Frontal cortex (tissue), 4 donors: ENCODE results near the gene SRGAP2. TPM values are rescaled to one million over a fixed set of nuclear protein-coding genes. Genes with fewer than 3 reads are reported as not detected.
"Not testable (repeated sequence)": the region's sequence is repeated elsewhere in the genome, so short reads cannot be mapped to it uniquely, and the experiment has no call there.

Experiments used
- DNase-seq, 2 donors: peaks; one replicate each; pipeline ENCODE4 v3.0.0; 2012; ENCODE audit warnings: low spot score in 2 of 2
- FAIRE-seq: peaks from 2 replicates; lab custom pipeline; 2012; peaks lifted over from hg19 to GRCh38; lab: Jason Lieb, UNC
- total RNA-seq: library from RNA; depleted of rRNA; stranded (reverse); fragments of >200 nt; gene quantifications from one replicate; pipeline ENCODE4 v1.2.3, GENCODE V29; 2014
- donor health status: control.
- donor health status: control.
- donor health status: control.

Gene SRGAP2
- 78.3 TPM for total RNA-seq

DNA sequence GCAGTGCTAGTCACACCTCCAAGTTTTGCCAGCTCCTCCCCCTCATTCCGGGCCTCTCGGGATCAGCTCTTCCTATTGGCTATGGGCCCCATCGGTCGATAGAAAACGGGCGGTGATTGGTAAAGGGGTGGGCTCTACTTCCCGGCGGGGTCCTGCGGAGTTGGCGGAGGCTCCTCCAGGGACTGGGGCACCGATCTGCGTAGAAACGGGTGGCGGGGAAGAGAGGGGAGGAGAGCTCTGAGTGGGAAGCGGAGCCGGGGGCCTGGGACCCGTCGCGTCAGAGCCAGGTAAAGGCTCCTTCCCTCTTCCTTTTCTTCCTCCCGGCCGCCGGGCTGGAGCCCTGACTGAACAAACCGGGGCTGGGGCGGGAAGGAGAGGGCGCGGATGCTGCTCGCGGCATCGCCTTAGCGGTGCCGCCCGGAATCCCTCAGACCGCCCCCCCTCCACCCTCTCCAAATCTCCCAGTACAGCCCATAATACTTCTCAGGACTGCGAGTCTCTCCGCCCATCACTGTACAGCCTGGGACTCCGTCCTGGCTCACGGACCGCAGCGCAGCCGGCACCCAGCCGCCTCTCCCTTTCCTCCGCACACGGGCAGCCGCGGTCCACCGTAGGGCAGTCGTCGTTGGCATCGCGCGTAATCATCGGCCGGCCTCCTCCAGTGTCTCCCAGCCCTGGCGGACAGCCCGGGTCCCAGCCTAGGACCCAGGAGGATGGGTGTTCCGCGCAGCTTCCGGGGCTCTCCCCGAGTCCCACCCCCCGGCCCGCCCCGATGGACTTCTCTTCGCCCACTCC is at the start of gene SRGAP2:
Gene SRGAP2 (plus strand): TSS at position 178 of the 795 bp plus-strand sequence. CDS start 2,430 bp downstream, outside the sequence.
- not testable (repeated sequence) for DNase-seq
- peak; percentile 96 for FAIRE-seq

DNA sequence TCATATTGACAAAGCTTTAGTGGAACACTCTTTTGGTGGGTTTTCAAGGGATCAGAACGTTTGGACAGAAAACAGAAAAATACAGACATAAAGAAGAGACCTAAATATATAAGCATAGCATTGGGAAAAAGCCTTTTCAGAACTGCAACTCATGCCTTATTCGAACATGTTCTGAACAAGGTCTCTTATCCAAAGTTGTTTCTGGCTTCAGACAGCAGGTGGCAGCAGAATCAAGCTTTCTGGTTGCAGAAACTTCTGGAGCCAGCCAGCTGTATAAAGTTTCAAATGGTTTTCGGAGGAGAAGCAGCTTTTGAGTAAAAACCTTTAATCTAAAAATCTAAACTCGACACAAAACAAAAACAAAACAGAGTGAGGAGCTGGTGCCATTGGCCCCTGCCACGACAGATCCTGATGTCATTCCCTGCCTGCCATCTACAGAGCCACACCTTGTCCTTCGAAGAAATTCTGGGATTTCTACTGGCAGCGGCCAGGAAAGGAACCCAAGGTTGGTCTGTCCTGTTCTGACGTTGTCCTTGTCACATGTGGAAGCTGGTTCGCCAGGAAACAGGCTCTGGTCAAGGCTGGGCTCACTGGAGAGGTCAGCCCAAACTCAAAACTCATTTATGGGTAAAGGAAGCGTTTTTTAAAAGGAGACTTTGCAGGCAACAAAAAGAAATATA is 35.9 kb upstream of the SRGAP2 start:
- FAIRE-seq = peak; percentile 58
- not testable (repeated sequence) for DNase-seq

DNA sequence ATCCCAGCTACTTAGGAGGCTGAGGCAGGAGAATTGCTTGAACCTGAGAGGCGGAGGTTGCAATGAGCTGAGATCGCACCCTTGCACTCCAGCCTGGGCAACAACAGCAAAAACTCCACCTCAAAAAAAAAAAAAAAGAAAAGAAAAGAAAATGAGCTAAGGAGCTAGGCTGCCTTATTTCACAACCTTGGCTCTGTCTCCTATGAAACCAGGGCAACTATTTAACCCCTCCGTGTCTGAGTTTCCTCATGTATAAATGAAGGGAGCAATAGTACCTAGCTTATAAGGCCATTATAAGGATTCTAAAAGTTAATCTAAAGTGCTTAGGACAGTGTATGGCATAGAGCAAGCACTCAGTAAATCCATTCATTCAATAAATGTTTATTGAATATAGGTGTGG is 33.5 kb upstream of the SRGAP2 start:
- not testable (repeated sequence) for DNase-seq, FAIRE-seq

DNA sequence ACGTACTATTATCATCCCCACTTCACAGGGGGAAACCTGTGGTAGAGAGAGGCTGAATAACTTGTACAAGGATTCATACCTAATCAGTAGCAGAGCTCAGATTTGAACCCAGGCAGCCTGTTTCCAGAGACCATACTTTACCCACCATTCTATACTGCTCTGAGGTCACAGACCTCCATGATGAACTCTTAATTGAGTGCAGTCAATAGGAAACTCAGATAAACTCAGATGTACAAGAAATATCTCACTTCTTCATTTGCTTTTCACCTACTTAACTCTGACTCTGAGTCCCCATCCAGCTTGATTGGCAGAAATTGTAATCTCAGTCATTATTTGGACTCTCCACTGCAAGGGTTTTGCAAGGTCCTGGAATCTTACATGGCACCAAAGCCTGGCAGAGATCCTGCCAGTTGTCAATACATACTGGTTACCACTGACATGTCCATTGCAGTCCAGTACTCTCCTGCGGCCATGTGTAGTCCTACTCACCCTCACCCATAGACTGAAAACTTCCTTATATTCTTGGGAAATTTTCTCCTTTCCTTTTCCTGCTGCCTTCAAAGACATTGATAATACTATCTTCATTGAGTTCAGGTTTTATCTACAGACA is 30.1 kb upstream of the SRGAP2 start:
- DNase-seq, FAIRE-seq: not testable (repeated sequence)

DNA sequence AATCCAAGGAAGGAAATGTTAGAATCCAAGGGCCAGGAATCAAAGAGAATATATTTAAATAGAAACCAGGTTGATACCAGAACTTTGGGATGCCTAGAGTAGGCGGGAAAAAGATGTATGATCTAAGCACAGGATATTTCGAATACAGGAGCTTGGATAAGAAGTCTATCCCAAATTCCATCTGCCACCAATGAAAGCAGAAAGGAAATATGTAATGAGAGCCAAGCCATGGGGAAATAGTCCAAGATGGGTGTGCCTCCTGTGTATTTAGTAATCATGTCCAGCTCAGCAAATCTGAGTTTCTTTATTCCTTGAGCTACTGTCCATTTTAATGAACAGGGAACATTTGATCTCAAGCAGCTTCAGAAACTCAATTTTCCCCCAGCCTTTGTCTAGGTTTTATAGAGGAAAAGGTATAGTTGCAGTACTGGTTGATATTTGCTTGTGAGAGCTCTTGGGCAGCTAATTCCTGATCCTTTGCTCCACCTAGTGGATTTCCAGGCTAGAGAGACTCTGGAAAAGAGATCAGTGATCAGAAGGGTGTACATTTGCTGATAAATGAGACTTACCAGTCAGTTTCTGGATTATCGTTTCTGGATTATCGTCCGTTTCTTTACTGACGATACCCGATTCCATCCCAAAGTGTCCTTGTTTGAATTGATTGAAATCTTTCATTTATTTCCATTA is 29.0 kb upstream of the SRGAP2 start:
- not testable (repeated sequence) for FAIRE-seq

DNA sequence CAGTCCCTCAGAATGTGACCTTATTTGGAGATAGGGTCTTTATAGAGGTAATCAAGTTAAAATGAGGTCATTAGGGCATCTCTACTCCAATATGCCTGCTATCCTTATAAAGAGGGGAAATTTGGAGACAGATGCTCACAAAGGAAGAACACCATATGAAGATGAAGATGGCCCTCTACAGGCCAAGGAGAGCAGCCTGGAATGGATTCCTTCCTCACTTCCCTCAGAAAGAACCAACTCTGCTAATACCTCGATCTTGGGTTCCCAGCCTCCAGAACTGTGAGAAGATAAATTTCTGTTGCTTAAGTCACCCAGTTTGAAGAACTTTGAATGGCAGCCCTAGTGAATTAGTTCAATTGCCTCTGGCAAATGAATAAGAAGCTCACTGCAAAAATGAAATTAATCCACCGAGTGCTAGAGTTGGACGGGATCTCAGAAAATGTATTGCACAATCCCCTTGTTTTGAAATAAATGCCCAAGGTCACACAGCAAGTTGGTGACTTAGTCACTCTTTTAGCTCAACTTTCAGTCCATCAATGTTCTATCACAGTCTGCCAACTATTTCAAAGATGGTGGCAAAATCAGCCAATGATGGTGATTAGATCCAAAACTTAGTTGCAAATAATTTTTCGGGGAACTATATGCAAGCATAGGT is 27.8 kb upstream of the SRGAP2 start:
- DNase-seq, FAIRE-seq: not testable (repeated sequence)

More for the DNA sequence above, 29.0 kb upstream of the SRGAP2 start:
- DNase-seq = not testable (repeated sequence)

DNA sequence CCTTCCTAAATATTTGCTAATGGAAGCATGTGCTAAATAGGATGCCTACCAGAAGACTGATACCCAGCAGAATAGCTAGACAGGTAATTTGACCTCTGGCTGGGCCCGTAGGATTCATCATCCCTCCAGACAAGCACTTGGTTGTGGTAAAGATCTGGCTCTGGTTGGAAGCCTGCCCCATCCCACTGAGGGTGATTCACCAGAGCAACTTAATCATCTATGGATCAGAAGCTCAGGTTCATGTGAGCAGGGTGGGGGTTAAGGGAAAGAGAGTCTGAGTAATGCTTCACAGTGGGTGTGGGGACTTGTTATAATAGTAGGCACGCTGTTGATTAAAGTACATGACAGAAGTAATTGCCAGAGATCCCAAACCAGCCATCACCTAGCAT is 27.2 kb upstream of the SRGAP2 start:
- FAIRE-seq, DNase-seq: not testable (repeated sequence)

DNA sequence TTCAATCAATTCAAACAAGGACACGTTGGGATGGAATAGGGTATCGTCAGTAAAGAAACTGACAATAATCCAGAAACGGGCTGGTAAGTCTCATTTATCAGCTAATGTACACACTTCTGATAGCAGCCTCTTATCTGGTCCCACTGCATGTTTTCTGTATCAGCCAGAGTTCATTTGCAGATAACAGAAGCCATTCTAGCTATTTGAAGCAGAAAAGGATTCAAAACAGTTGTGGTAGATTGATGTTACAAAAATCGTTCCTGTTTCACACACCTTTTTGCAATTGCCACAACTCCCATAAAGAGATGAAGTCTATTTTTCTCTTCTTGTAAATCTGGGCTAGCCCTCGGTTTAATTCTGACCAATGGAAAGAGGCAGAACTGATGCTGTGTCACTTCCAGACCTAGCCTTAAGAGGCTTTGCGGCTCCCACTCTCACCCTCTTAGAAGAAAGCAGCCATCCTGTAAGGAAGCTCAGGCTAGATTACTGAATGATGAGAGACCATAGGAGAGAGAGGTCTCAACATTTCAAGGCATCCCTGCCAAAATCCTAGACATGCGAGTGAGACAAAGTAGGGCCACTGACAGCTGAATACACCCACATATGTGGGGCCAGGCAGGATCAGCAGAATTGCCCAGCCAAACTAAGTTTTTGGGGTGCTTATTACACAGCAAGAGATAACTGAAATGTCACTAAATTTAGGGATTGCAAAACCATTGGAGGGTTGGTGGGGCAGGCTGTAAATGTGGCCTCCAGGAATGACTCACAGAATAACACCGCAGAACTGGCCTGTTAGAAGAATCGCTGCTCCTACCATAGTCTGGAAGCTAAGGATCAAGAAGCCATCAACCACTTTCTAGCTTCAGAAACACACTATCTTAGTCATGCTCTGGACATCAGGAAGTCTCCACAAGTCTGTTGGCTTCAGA is 25.0 kb upstream of the SRGAP2 start:
- FAIRE-seq = not testable (repeated sequence)

DNA sequence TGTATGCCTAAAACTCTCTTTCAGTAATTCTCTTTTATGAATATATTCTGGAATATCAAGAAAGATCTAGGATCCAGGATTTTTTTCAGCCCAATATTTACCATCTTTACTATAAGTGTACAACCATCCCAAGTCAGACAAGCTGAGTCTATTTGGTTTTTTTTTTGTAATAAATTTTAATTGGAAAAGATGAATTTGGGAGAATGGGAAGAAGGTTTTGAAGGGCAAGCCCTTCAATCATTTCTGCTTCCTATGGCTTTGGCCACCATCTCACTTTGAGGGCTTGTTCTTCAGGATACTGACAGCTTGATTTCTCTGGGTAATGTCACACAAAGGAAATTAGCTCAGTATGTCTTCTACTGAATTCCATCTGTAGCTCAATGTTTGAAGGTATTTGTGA is 23.7 kb upstream of the SRGAP2 start:
- not testable (repeated sequence) for FAIRE-seq, DNase-seq

More for the DNA sequence above, 25.0 kb upstream of the SRGAP2 start:
- not testable (repeated sequence) for DNase-seq

DNA sequence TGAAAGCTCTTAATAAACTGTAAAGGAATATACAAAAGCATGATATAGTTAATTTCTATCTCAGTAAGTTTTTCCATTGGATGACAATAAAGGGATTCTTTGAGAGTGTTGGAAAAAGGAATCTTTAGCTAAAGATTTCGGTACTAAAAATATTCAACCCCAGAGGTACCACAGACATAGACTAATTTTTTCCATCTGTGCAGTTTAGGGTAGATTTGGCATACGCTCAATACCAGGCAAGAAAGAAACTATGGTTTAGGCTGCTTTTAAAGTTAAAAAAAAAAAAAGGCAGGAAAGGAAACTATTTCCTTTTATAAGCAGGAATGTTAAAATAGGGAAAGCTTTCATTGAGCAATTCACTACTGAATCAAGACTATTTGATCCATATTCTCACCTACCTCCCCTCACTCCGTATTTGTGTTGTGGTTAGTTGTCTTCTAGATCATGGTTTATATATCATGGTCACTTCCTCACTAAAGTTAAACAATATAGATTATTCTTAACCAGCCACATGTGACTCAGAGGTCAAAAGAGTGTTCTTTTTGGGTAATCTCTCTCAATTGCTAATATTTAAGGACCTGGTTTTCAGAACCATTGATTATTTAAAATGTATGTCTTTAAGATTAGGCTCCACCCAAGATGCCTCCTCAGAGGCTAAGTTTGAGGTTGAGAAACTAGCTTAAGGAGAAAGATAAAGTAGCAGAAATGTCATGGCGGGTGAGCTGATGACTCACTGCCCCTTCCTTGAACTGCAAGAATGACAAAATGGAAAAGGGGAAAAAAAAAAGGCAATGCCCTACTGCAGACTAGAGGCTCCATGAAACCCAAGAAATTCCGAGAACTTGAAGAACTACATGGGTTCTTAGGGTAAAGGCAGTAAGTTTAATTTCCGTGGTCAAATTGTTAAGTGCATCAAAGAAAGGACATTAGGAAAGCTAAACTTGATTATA is 20.7 kb upstream of the SRGAP2 start:
- not testable (repeated sequence) for FAIRE-seq, DNase-seq

DNA sequence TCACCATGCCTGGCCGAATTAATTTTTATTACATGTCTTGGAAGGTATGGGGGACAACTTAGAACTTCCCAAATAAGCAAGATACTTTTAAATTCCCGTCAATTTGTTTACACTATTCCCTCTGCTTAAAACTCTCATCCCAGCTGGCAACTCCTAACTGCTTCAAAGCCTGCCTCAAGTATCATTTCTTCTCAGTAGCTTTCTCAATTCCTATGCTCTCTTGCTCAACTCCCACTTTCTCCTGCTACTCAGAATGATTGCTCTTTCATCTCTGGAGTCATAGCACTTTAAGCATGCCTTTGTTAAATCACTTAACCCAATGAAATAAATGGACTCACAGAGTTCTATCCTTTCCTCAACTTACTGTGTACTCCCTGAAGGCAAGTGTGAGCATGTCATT is 19.6 kb upstream of the SRGAP2 start:
- FAIRE-seq, DNase-seq: not testable (repeated sequence)

DNA sequence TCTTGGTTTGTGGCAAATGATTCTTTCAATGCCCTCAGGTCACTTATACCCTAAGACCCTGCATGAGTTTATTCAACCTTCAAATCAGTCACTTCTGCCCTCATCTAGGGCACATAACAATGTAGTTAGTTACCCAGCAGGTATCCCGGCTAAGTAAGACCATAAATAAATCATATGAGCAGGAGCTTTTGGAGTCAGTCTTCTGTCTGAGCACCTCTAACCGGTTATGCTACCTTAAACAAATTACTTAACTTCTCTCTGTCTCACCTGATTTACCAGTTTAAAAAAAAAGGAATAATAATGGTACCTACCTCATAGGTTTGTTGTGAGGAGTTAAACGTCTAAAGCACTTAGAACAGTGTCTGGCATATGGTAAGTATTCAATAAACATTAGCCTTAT is 17.6 kb upstream of the SRGAP2 start:
- not testable (repeated sequence) for FAIRE-seq, DNase-seq

DNA sequence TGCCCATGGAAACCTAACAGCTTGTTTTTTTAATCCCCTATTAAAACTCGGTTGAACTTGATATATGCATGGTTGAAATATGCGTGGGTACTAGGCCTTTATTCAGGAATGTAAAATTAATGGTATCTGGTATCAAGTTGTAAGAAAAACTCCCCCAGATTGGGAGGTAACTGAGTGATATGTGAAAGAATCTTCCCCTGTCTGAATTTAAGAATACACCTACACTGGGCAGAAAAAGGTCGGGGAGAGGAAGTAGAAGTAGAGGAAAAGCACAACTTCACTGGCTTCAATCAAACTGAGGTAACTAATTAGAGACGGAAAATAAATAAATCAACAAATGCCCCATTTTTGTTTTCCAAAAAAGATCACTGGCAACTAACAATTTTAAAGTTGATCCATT is 16.5 kb upstream of the SRGAP2 start:
- not testable (repeated sequence) for FAIRE-seq, DNase-seq

DNA sequence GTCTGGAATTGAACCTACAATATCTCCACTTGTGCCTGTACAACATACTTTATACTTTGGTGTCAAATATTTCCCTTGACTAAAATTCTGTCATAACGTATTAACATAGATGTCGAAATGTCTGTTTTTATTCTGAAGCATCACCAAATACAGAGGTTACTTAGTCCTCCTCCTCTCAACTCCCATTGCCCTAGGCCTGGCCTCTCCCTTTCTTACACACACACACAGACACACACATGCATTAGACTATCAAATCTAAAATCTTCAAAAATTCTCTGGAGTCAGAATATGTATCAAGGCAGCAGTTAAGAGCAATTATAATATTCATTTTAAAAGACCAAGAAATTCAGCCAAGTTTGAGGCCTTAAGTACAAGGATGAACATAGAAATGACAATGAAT is 8.2 kb upstream of the SRGAP2 start:
- DNase-seq, FAIRE-seq: not testable (repeated sequence)

DNA sequence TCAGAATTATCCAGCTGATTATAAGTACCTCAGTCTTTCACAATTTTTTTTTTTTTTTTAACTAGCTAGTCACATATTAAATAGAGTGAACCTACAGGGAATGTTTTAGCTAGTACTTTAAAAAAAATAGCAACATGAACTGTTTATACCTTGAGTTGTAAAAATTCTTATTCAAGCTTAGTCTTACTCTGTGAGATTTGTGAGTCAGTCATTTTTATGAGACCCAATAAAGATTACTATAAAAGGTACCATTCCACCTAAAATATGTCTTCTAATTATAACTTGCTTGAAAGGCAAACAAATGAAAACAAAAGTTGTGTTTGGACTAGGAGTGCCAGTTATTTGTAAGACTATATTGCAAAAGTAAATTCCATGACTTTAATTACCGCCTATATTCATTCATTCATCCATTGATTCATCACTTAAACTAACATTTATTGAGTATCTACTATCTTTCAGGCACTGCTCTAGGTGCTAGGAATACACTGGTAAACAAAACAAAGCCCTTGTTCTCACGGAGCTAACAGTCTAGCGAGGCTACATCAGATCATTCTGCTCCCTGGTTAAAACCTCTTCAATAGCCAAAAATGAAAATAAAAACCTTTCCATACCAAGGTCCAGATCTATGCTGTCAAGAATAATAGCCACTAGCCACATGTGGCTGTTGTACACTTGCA is 6.5 kb upstream of the SRGAP2 start:
- not testable (repeated sequence) for DNase-seq, FAIRE-seq

DNA sequence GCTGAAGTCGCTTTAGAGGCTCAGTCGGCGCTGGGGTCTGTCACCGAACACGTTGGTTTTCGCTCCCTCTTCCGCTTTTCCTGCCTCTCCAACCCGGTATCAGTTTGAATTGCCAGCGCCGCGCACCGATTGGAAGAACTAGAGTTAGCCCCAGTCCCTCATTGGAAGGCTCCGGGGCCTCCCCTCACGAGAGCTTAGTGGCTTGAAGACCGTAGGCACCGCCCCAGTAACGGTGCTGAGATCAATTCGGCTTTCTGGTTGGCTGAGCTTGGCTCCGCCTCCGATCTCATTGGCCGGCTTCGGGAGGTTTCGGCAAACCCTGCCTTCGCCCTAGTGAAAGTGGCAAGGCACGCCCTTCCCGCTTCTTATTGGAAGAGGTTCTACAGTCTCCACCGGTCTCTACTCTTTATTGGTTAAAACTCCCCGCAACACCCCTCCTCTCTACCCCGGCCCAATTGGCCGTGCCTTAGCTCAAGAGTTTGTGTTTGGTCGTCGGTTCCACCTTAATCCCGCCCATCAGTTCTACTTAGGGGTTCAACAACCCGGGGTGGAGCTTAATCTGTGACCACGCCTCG is 465 bp upstream of the SRGAP2 start, which contains the start of gene FAM72A:
Gene FAM72A (minus strand): TSS at position 51 of the 575 bp plus-strand sequence. CDS start 814 bp downstream, outside the sequence.
- not testable (repeated sequence) for FAIRE-seq

More for the DNA sequence above, 465 bp upstream of the SRGAP2 start, which contains the start of gene FAM72A:
- peak in 1 of 2 donors; percentile 63 for DNase-seq
